H1 (cell line): ENCODE data around the gene PRCP. TPM values are rescaled to one million over a fixed set of nuclear protein-coding genes. Genes with fewer than 3 reads are reported as not detected.

ENCODE experiments used
- CTCF ChIA-PET: fragments of 300-600 bp; sonication (Branson Sonifier 250); formaldehyde crosslinking; loops from one replicate; lab custom pipeline; 2021; ENCODE audit not compliant: partially characterized antibody; lab: Charles Lee
- POLR2A ChIA-PET: fragments of 300-600 bp; sonication (Branson Sonifier 250); formaldehyde crosslinking; loops from one replicate; lab custom pipeline; 2021; ENCODE audit warnings: inconsistent platforms; ENCODE audit not compliant: partially characterized antibody; lab: Charles Lee
- DNase-seq, 2 experiments: peaks; one replicate each; pipeline versions ENCODE4 v3.0.0 to v3.0.0-alpha.2; 2010 to 2022; ENCODE audit warnings: low spot score in 2 of 2, low read depth in 1 of 2, mixed read lengths in 1 of 2
- FAIRE-seq: peaks from 2 replicates; lab custom pipeline; 2011; peaks lifted over from hg19 to GRCh38; lab: Jason Lieb, UNC
- H2AFZ ChIP-seq: 2 replicates; pipeline ENCODE4 v1.8.1; 2012; ENCODE audit warnings: low read length, inconsistent platforms
- H2AK5ac ChIP-seq: 2 replicates; pipeline ENCODE4 v1.6.1; 2013; ENCODE audit warnings: low read depth, low read length
- H2BK120ac ChIP-seq: replicated peaks from 2 replicates; pipeline ENCODE3; 2013; ENCODE audit warnings: low read depth, low read length, inconsistent platforms
- H2BK12ac ChIP-seq: 2 replicates; pipeline ENCODE4 v1.6.1; 2013; ENCODE audit warnings: low read depth, low read length
- H2BK15ac ChIP-seq: 2 replicates; pipeline ENCODE4 v1.6.1; 2013; ENCODE audit warnings: low read length
- H2BK20ac ChIP-seq: 2 replicates; pipeline ENCODE4 v1.6.1; 2013; ENCODE audit warnings: low read length
- H2BK5ac ChIP-seq: 2 replicates; pipeline ENCODE4 v1.6.1; 2013; ENCODE audit warnings: low read depth, low read length
- H3K14ac ChIP-seq: 2 replicates; pipeline ENCODE4 v1.6.1; 2013; ENCODE audit warnings: inconsistent platforms; ENCODE audit not compliant: insufficient read length
- H3K18ac ChIP-seq: 2 replicates; pipeline ENCODE4 v1.6.1; 2013; ENCODE audit warnings: low read length; ENCODE audit errors: extremely low read depth
- H3K23ac ChIP-seq: 2 replicates; pipeline ENCODE4 v1.6.1; 2013; ENCODE audit warnings: inconsistent platforms; ENCODE audit not compliant: insufficient read length
- H3K23me2 ChIP-seq: 2 replicates; pipeline ENCODE4 v1.6.1; 2013; ENCODE audit warnings: low read depth, low read length
- H3K27ac ChIP-seq: 2 replicates; pipeline ENCODE4 v1.6.1; 2011; ENCODE audit warnings: low read depth, low read length, inconsistent platforms
- H3K27me3 ChIP-seq, 4 experiments: replicated peaks in 1 of 4; 1 replicate in 1 of 4; 2 replicates in 3 of 4; pipeline versions ENCODE4 v1.6.1 to v1.8.1; 2011 to 2013; ENCODE audit warnings: low read length in 3 of 4, mild to moderate bottlenecking in 3 of 4, inconsistent platforms in 2 of 4, mixed read lengths in 2 of 4, moderate library complexity in 1 of 4; ENCODE audit not compliant: control insufficient read depth in 3 of 4, insufficient read depth in 3 of 4; ENCODE audit errors: extremely low read depth in 1 of 4
- H3K36me3 ChIP-seq, 4 experiments: 2 replicates each; pipeline versions ENCODE4 v1.6.1 to v1.8.1; 2011 to 2013; ENCODE audit warnings: mild to moderate bottlenecking in 4 of 4, low read length in 3 of 4, moderate library complexity in 2 of 4, control low read depth in 1 of 4, inconsistent platforms in 1 of 4; ENCODE audit not compliant: insufficient read depth in 4 of 4, control insufficient read depth in 2 of 4
- H3K4ac ChIP-seq: replicated peaks from 2 replicates; pipeline ENCODE3; 2013; ENCODE audit warnings: low read length, low read depth, mixed read lengths, inconsistent platforms; ENCODE audit not compliant: insufficient read length
- H3K4me1 ChIP-seq, 4 experiments: replicated peaks in 1 of 4; 1 replicate in 1 of 4; 2 replicates in 3 of 4; pipeline versions ENCODE4 v1.6.1 to v1.8.1; 2011 to 2013; ENCODE audit warnings: low read length in 3 of 4, inconsistent platforms in 2 of 4, mixed read lengths in 1 of 4; ENCODE audit not compliant: insufficient read depth in 4 of 4, control insufficient read depth in 3 of 4
- H3K4me2 ChIP-seq, 2 experiments: 2 replicates each; pipeline versions ENCODE4 v1.6.1 to v1.8.1; 2011 to 2013; ENCODE audit warnings: low read depth in 2 of 2, low read length in 2 of 2, control low read depth in 1 of 2, inconsistent platforms in 1 of 2, mild to moderate bottlenecking in 1 of 2; ENCODE audit not compliant: insufficient read depth in 1 of 2
- H3K4me3 ChIP-seq, 4 experiments: fragments of 200-600, 300-600 bp in 1 of 4; sonication (generic), shearing (Covaris generic), sonication (Bioruptor Twin) in 1 of 4; 2 replicates each; pipeline versions ENCODE4 v1.5.1 to v1.8.1; 2011 to 2016; ENCODE audit warnings: low read length in 4 of 4, low read depth in 3 of 4, control low read depth in 2 of 4, inconsistent platforms in 2 of 4, mild to moderate bottlenecking in 2 of 4, mixed read lengths in 1 of 4, moderate library complexity in 1 of 4; ENCODE audit not compliant: insufficient read depth in 2 of 4; ENCODE audit errors: extremely low read depth in 1 of 4
- H3K56ac ChIP-seq: replicated peaks from 2 replicates; pipeline ENCODE3; 2013; ENCODE audit warnings: low read depth, mild to moderate bottlenecking, mixed read lengths, low read length, inconsistent platforms; ENCODE audit not compliant: insufficient read length
- H3K79me1 ChIP-seq: 2 replicates; pipeline ENCODE4 v1.6.1; 2013; ENCODE audit warnings: low read depth, low read length, control low read depth
- H3K79me2 ChIP-seq, 2 experiments: 2 replicates each; pipeline versions ENCODE4 v1.6.1 to v1.8.1; 2012 to 2013; ENCODE audit warnings: low read length in 2 of 2, mild to moderate bottlenecking in 2 of 2, inconsistent platforms in 1 of 2; ENCODE audit not compliant: insufficient read depth in 2 of 2, control insufficient read depth in 1 of 2
- H3K9ac ChIP-seq, 4 experiments: replicated peaks in 1 of 4; 1 replicate in 1 of 4; 2 replicates in 3 of 4; pipeline versions ENCODE4 v1.6.1 to v1.8.1; 2011 to 2013; ENCODE audit warnings: low read depth in 3 of 4, low read length in 3 of 4, control low read depth in 2 of 4, mild to moderate bottlenecking in 2 of 4, moderate library complexity in 2 of 4, inconsistent platforms in 1 of 4; ENCODE audit errors: extremely low read depth in 1 of 4
- H3K9me3 ChIP-seq, 2 experiments: 2 replicates each; pipeline versions ENCODE4 v1.6.1 to v1.8.1; 2012 to 2013; ENCODE audit warnings: mild to moderate bottlenecking in 2 of 2, moderate library complexity in 2 of 2, control low read depth in 1 of 2, inconsistent platforms in 1 of 2, low read depth in 1 of 2, low read length in 1 of 2, mixed read lengths in 1 of 2; ENCODE audit not compliant: insufficient read depth in 2 of 2
- H4K20me1 ChIP-seq, 2 experiments: replicated peaks in 1 of 2; 2 replicates each; pipeline versions ENCODE3 to v1.8.1; 2011 to 2013; ENCODE audit warnings: inconsistent platforms in 2 of 2, low read length in 2 of 2, mild to moderate bottlenecking in 1 of 2; ENCODE audit not compliant: insufficient read depth in 2 of 2, control insufficient read depth in 1 of 2
- H4K5ac ChIP-seq: 2 replicates; pipeline ENCODE4 v1.6.1; 2013; ENCODE audit warnings: low read length, low read depth, mixed read lengths, inconsistent platforms; ENCODE audit not compliant: insufficient read length
- H4K8ac ChIP-seq: 2 replicates; pipeline ENCODE4 v1.8.0; 2013; ENCODE audit warnings: mild to moderate bottlenecking, moderate library complexity, low read length, inconsistent platforms; ENCODE audit not compliant: insufficient read depth; ENCODE audit errors: extremely low read depth
- H4K91ac ChIP-seq: replicated peaks from 2 replicates; pipeline ENCODE3; 2013; ENCODE audit warnings: low read length, mixed read lengths, inconsistent platforms; ENCODE audit not compliant: insufficient read length
- WGBS, 2 experiments: shearing (Covaris generic) in 1 of 2; methylation state at CpG; one replicate each; pipeline versions ENCODE4 v1.1.6 to v1.1.7; 2013 to 2015; ENCODE audit warnings: low lambda C conversion rate in 2 of 2, mixed read lengths in 2 of 2, inconsistent platforms in 1 of 2, low coverage in 1 of 2, missing lambda C conversion rate in 1 of 2; ENCODE audit not compliant: insufficient replicate concordance in 2 of 2, insufficient coverage in 1 of 2, insufficient read length in 1 of 2; ENCODE audit errors: extremely low coverage in 1 of 2, missing lambda C conversion rate in 1 of 2; 5-methylcytosine and 5-hydroxymethylcytosine counted together
- polyA plus RNA-seq, 7 experiments: library from polyadenylated mRNA; depleted of rRNA in 3 of 7; stranded (reverse) in 5 of 7; unstranded in 2 of 7; fragments of >200 nt in 5 of 7; fragments of 200-250 nt in 2 of 7; gene quantifications; 1 replicate in 5 of 7; 2 replicates in 1 of 7; 4 replicates in 1 of 7; pipeline versions ENCODE4 v1.2.1 to v1.2.3, GENCODE V29; 2011 to 2013; ENCODE audit warnings: missing spikeins in 2 of 7, mixed read lengths in 2 of 7
- total RNA-seq: library from RNA; stranded (reverse); fragmentation: NEBNext Ultra II Directional; extraction: Animal tissue kit (Norgen Biotek cat#: 25700); gene quantifications from 2 replicates; pipeline ENCODE4 v1.2.1, GENCODE V29; 2021

Gene PRCP
- total and polyA plus RNA-seq, 2 of the 8 experiments (the other 6 are each of a cell fraction or from before 2014, with no cell fraction given) = 63.8 to 84.4 TPM

- H3K56ac ChIP-seq = no peak overlapping the region
- no peak overlapping the region for H2BK20ac ChIP-seq
- no peaks in the 10 kb centered on the region for H3K9me3 ChIP-seq
- H2BK15ac ChIP-seq = no peak overlapping the region
- no peak overlapping the region for H4K8ac ChIP-seq
- H2BK5ac ChIP-seq = no peak overlapping the region
- no peaks in the 10 kb centered on the region for H3K27me3 ChIP-seq
- POLR2A ChIA-PET = no interaction called here
- no peak overlapping the region for H2BK12ac ChIP-seq
- no peaks in the 10 kb centered on the region for H4K20me1 ChIP-seq
- no peak overlapping the region for H2AK5ac ChIP-seq
- no peak overlapping the region for H3K18ac ChIP-seq
- no peak overlapping the region for H4K91ac ChIP-seq
- no peak overlapping the region for H3K27ac ChIP-seq
- no peaks in the 10 kb centered on the region for H3K36me3 ChIP-seq
- H3K79me2 ChIP-seq = no peaks in the 10 kb centered on the region
- no peak overlapping the region for H3K4ac ChIP-seq
- H3K9ac ChIP-seq = no peak overlapping the region
- H3K79me1 ChIP-seq = no peaks in the 10 kb centered on the region
- WGBS, 2 experiments = 88% methylated on average over 2 of the region's 2 CpGs; no CpG with 5 or more reads in 1 of the 2 experiments
- no peak overlapping the region for H3K4me2 ChIP-seq
- no peaks in the 10 kb centered on the region for H3K23me2 ChIP-seq
- no peak for FAIRE-seq
- no peaks in the 10 kb centered on the region for H3K4me1 ChIP-seq
- no peak overlapping the region for H2AFZ ChIP-seq
- no peak overlapping the region for H3K23ac ChIP-seq
- H3K4me3 ChIP-seq = no peak overlapping the region
- CTCF ChIA-PET = interaction anchor here (0.7 to 3.5 kb wide), 49 partner anchors 10 to 474 kb away, joined by 3 to 33 read pairs (median 5); partner anchors contain the start of gene FAM181B
- DNase-seq = no peak
- no peak overlapping the region for H4K5ac ChIP-seq
- H3K14ac ChIP-seq = no peak overlapping the region
- H2BK120ac ChIP-seq = no peak overlapping the region
These were observed 123.9 kb downstream of the PRCP start for GRCh38 chr11:82776377-82776776.
